GM18499 (cell line): ENCODE measurements around the gene PLEKHA1.

Experiments used
- ATAC-seq: cut with Tn5 transposase; IDR thresholded peaks from one replicate; pipeline ENCODE4 v1.9.1; 2021; ENCODE audit warnings: moderate number of reproducible peaks; ENCODE audit not compliant: insufficient read depth, unreplicated experiment

Gene PLEKHA1

DNA sequence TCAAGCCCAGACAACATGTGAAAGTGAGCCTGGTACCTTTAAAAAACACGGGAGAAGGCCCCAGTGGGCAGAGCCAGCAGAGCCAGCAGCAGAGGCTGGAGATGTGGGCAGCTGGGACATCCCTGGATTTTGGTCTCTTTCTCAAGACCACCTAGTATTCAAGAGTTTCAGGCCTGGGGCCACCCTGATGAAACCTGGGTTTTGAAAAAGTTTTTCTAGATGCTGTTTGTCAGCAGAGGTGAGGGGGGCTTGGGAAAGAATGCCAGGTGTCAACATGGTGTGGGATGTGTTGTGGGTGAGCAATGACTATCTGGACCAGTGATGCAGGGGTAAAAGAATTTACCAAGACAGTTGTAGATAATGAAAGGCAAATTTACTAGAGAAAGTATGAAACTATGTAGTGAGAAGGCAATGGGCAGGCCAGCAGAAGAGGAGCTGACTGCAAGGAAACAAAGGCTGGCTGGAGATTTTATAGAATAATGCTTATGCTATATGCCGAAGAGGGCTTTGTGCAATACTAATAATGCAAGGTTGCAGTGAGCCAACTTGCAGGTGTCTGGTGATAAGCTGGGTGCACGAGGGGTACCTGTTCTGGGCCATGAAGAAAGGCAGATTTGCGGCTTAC, 28.1 kb upstream of the PLEKHA1 start:
- no peak for ATAC-seq

DNA sequence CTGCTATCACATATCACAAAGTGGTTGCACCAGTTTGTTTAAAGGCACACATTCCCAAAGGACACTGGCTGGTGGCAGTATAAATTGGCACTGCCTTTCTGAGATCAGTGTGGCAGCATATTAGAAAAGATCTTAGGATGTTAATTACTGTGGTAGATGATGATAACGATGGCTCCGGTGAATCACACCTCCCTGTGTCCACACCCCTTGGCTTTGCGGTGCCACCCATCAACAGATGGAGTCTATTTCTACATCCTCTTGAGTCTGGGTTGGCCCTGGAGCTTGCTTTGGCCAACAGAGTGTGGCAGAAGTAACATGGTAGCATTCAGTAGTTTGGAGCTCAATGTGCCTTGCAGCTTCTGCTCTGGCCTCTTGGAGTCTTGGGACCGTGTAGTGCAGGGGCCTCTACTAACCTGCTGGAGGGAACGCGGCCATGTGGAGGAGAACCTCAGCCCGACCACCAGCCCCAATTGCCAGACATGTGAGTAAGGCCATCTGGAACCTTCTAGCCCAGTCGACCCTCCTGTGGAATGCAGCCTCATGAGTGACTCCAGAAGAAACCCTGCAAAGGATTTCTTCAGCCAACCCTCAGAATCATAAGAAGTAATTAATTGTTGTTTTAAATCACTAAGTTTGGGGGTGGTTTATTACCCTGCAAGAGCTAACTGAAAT, 27.2 kb upstream of the PLEKHA1 start:
- ATAC-seq: no peak

- ATAC-seq: no peak
Measured at GRCh38 chr10:122348512-122348911, 26.0 kb upstream of the PLEKHA1 start.

- ATAC-seq: no peak
Measured at GRCh38 chr10:122348935-122349361, 25.6 kb upstream of the PLEKHA1 start.

GRCh38 chr10:122349758-122350369, 24.6 kb upstream of the PLEKHA1 start:
- no peak for ATAC-seq

GRCh38 chr10:122350893-122351292, 23.6 kb upstream of the PLEKHA1 start:
- no peak for ATAC-seq

DNA sequence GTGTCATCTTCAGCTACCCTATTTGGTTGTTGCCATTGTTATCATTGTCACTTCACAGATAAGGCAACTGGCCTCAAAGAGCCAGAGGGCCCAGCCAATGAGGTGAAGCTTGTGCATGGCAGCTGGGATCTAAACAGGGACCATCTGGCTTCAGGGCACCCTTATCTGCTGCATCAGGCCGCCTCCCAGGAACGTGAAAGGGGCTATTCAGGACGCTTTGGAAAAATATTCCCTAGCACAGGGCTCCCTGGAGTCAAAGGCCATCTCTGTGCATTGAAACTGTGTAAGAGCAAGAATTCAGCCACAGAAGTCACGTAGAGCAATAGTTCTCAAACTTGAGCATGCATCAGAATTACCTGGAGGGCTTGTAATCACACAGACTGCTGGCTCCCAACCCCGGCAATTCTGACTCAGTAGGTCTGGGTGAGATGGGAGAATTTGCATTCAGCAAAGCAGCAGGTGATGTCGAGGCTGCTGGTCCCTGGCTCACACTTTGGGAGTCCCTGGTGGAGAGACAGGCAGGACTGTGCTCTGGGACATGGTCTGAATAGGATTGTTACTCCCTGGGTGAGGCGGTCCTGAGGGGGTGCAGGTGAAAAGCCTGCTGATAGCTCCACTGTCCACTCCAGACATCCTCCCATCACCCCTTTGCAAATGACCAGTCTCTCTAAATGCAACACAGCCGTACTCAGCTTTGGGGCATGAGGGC, 21.5 kb upstream of the PLEKHA1 start:
- no peak for ATAC-seq

GRCh38 chr10:122354383-122354782, 20.1 kb upstream of the PLEKHA1 start:
- no peak for ATAC-seq

DNA sequence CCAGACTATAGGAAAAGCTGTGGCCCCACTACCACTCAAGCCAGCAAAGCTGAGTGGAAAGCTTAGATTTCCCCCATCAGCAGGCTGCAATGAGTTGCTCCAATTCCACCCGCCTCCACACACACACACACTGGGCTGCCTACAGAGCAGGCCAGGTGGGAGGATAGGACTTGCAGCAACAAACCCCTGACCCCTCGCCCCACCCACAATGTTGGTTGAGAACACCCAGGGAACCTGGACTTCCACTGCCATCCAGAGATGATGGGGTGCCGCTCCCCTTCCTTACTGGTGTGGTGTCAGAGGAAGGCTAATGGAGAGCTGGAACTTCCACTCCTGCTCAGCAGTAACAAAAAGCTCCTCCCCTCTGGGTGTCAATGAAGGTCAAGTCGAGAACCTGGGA, 16.8 kb upstream of the PLEKHA1 start:
- no peak for ATAC-seq

DNA sequence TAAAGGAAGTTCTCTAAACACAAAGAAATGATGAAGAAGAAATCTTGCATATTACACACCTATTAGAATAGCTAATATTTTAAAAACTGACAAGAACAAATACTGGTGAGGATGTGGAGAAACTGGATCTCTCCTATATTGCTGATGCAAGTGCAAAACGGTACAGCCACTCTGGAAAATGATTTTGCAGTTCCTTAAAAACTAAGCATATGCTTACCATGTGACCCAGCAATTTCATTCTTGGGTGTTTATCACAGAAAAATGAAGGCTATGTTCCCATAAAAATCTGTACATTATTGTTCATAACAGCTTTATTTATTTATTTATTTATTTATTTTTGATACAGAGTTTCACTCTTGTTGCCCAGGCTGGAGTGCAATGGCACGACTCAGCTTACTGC, 14.9 kb upstream of the PLEKHA1 start:
- no peak for ATAC-seq

DNA sequence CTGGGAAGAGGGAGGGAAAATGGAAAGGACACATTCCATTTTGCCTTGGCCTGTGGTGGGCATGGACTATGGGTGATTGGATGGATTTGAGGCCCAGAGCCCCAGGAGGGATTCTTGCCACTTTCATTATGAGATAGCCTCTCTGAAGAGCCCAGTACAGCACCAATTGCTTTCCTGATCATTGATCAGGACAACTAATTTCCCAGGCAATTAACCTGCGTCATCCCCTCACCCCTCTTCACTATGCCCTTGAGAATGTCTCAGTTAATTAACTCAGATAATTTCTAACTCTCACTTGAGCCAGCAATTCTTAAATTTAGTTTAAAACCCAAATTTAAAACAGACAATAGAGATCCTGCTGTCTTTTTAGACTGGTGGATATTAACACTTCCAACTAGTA, 13.5 kb upstream of the PLEKHA1 start:
- no peak for ATAC-seq

DNA sequence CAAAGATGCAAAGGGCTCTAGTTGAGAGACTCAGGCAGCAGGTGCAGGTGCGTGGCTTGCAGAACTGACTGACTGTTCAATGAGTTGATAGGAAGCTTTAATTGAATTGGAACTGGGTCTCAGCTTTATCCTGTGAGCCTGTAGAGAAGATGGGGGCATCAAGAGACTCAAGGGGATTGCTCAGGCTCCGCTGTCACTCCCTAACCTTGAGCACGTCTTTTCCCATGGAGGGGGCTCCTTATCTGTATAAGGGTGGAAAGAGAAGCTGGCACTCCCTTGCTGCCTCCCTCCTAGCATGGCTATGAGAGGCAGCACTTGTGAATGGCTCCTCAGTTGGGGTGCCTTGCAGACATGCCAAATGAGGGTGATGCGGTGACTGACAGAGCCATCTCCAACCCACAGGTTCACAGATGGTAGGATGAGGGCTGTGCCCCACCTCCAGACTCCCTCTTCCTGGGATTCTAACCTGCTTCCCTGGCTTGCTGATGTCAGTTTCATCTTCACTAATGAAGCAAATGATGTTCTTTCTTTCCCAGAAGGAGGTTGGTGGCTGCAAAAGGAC, 12.4 kb upstream of the PLEKHA1 start:
- no peak for ATAC-seq

GRCh38 chr10:122362621-122363020, 11.9 kb upstream of the PLEKHA1 start:
- ATAC-seq: no peak

DNA sequence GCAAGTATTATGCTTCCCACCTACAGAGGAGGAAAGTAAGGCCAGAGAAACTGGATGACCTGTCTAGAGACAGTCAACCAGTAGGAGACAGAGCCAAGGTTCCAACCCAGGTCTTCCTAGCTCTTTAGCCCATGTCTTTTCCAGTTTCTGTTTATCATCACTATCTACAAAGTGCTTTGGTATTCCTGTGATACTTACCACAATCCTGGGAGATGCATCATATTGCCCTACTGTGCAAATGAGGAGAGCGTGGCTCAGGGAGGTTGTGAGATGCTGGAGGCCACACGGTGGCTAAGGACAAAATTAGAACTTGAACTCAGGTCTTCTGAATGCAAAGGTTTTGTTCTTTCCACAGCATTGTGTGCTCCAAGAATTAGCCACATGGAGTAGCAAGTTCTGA, 11.2 kb upstream of the PLEKHA1 start:
- no peak for ATAC-seq

DNA sequence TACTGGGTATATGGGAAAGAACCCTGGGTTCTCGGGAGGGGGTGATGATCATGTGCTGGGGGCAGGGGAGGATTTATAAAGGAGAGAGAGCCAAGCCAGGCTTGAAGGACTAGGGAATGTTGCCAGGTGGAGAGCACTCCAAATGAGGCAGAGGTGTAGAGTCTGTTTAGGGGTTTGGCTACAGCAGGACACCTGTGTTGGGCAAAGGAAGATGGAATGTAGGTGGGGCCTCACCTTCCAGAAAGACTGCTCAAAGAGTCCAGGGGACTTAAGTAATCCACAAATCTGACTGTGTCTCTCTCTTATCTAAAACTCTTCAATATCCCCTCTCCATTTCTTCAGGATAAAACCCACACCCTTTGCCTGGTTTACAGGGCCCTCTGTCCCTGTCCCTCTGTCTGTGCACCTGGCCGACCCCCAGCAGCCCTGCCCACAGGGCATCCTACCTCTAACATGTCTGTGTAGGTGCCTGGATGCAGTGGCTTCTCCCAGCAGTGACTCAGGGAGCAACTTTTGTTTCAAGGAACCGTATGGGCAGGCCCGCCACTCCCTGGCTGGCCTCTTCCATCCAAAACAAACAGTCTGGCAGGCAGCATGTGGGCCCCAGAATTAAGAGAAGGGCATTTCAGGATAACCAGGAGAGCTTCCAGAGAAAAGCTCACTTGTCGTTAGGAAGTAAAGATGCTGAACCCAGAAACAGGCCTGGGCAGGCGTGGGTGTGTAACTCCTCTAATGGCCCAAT, 10.6 kb upstream of the PLEKHA1 start:
- no peak for ATAC-seq

DNA sequence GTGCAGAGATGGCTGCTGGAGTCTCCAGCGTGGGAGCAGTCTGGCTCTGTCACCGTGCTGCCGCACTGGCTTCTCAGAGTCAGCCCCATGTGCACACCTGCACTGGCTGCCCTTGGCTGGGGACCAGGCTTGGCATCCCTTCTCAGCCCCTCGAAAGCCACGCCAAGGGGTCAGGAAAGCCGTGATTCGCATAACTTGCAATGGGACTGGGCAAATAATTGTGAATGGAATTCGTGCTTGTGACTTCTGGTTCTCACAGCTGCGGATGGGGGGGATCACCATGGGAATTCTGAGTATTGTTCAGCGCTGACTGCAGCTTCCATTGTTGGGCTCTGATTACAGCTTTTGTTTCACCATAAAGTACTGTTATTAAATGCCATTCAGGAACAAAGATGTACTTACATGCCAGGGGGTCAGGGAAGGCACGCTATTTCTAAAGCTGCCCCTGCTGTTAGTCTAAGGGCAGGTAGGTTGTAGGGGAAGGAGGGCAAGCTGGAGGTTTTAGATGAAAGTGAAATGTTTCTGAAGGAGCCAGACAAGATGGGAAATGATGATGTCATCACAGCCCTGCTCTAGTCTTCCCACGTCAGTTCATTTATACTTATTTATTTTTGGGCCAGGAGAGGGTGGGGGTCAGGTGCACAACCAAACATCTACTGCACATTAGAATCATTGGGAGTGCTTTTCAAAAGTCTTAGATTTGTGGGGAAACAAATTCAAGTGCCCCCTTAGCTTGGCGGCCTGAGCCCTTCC, 5.8 kb upstream of the PLEKHA1 start:
- no peak for ATAC-seq

GRCh38 chr10:122373108-122373507, 1.4 kb upstream of the PLEKHA1 start:
- ATAC-seq: no peak

GRCh38 chr10:122373721-122374120, 787 bp upstream of the PLEKHA1 start:
- ATAC-seq: no peak

DNA sequence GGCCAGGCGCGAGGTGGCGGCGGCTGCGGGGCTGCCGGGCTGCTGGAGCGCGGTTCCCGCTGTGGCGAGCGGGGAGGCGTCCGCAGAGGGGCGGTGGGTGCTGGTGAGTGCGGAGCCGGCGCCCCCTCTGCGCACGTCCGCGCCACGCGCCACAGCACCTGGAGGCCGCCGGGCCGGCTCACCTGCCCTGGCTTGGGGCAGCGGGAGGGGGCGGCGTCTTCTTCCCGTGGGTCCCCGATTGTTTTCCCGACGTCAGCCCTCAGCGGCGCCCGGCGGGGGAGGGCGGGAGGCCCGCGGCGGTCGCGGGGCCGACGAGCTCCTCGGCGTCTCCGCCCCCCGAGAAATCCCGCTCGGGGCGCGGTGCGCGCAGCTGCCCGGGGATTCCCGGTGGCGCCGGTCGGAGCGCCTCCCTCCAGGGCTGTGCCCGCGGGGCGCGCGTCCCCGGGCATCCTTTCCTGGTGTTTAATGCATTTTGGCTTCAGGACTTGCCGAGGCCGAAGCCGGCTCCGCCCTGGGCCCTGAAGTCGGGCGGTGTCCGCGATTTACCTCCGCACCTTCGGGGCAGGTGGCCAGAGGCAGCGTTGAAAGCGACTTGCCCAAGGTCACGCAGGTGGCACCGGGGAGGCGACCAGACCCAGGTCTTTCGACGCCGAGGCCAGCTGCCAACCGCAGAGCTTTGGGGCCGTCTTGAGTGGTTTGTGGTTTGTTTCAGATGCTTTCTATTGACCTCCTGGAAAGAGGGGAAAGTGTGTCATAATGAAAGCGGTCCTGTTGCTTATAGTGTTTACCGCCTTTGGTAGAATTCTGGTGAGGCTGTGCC, 561 bp downstream of the PLEKHA1 start:
- peak; percentile 57 for ATAC-seq
